Fibroblast of lung (primary cell): ENCODE data around the gene HSD17B13.

Source experiments
- EZH2 ChIP-seq: IDR thresholded peaks from 2 replicates; pipeline ENCODE4 v1.5.1; 2012; ENCODE audit warnings: low read length, control low read depth, mild to moderate bottlenecking; ENCODE audit errors: missing control alignments
- TF ChIP-seq, protein P1 (sequence below), 2 donors: IDR thresholded peaks in 1 of 2; conservative IDR thresholded peaks in 1 of 2; 1 replicate in 1 of 2; 2 replicates in 1 of 2; pipeline ENCODE4 v1.5.1; 2011 to 2012; ENCODE audit warnings: low read length in 2 of 2, control low read depth in 1 of 2, inconsistent platforms in 1 of 2, low read depth in 1 of 2, mild to moderate bottlenecking in 1 of 2

DNA sequence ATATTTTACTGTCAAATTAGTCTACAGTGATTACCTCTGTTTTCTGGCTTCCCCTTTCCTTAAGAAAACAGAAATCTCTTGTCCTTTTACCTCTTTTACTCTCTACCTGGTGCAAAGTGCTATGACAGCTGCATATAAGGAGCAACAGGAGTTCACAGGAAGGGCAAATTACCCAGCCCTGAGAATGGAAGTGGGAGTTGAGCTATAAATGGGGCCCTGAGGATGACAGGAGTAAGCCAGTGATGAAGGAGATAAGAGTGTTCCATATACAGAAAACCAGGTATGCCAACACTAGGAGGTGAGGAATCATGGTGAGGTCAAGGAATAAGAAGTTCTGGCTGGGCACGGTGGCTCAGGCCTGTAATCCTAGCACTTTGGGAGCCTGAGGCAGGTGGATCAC is 4.5 kb upstream of the HSD17B13 start:
- TF ChIP-seq, protein P1, sequence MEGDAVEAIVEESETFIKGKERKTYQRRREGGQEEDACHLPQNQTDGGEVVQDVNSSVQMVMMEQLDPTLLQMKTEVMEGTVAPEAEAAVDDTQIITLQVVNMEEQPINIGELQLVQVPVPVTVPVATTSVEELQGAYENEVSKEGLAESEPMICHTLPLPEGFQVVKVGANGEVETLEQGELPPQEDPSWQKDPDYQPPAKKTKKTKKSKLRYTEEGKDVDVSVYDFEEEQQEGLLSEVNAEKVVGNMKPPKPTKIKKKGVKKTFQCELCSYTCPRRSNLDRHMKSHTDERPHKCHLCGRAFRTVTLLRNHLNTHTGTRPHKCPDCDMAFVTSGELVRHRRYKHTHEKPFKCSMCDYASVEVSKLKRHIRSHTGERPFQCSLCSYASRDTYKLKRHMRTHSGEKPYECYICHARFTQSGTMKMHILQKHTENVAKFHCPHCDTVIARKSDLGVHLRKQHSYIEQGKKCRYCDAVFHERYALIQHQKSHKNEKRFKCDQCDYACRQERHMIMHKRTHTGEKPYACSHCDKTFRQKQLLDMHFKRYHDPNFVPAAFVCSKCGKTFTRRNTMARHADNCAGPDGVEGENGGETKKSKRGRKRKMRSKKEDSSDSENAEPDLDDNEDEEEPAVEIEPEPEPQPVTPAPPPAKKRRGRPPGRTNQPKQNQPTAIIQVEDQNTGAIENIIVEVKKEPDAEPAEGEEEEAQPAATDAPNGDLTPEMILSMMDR (conservative IDR thresholded peaks at IDR 0.05 in 1 of 2, IDR thresholded peaks at IDR 0.05 in 1 of 2; ENCODE audit: low read depth in 1 of 2, low read length in 2 of 2), result no peak
- no peak for TF ChIP-seq EZH2
